ENCODE data around the gene H19.

DNA sequence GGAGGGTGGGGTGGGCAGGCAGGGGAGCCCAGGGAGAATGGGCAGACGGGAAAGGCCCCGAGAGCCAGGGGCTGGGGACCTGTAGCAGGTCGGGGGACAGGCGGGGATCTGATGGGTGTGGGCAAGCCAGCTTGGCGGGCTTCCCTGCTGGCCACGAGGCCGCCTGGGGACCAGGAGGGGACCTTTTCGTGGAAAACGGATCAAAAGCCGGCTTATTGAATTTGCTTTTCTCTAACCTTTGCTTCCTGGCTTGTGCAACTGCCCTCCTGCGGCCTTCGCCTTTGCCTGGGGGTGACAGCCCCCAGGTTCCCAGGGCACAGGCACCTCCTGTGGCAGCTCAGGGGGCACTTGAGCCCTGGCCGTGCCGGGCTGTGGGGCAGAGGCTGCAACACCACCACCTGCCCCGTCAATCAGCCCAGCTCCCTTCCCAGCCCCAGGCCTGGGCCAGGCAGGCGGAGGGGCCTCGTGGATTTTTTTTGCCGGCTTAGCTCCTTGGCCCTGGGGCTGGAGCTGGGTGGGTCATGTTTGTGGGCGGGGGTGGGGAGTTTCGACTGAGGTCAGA is 41.6 kb upstream of the H19 start:
- TF ChIP-seq, protein P1, sequence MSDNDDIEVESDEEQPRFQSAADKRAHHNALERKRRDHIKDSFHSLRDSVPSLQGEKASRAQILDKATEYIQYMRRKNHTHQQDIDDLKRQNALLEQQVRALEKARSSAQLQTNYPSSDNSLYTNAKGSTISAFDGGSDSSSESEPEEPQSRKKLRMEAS (IDR thresholded peaks at IDR 0.05) = no peak
- TF ChIP-seq RAD21 (IDR thresholded peaks at IDR 0.05) (no peak), GABPA (IDR thresholded peaks at IDR 0.05 in 1 of 2, conservative IDR thresholded peaks at IDR 0.05 in 1 of 2) (no peak), CTCF (IDR thresholded peaks at IDR 0.05; ENCODE audit: low read depth, low read length, missing input control) (no peak), JUND (IDR thresholded peaks at IDR 0.05) (no peak), TAF1 (conservative IDR thresholded peaks at IDR 0.05) (no peak)
- TF ChIP-seq, protein P2, sequence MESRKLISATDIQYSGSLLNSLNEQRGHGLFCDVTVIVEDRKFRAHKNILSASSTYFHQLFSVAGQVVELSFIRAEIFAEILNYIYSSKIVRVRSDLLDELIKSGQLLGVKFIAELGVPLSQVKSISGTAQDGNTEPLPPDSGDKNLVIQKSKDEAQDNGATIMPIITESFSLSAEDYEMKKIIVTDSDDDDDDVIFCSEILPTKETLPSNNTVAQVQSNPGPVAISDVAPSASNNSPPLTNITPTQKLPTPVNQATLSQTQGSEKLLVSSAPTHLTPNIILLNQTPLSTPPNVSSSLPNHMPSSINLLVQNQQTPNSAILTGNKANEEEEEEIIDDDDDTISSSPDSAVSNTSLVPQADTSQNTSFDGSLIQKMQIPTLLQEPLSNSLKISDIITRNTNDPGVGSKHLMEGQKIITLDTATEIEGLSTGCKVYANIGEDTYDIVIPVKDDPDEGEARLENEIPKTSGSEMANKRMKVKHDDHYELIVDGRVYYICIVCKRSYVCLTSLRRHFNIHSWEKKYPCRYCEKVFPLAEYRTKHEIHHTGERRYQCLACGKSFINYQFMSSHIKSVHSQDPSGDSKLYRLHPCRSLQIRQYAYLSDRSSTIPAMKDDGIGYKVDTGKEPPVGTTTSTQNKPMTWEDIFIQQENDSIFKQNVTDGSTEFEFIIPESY (IDR thresholded peaks at IDR 0.05) = no peak
